Fibroblast of skin of back (primary cell): Measurements from ENCODE around the gene GSTM3.
A peak's percentile ranks its signal among the peaks of the same experiment; 100 is the strongest.
"Not testable (repeated sequence)": the region's sequence is repeated elsewhere in the genome, so short reads cannot be mapped to it uniquely, and the experiment has no call there.

Source experiments
- DNase-seq: peaks from one replicate; pipeline ENCODE4 v3.0.0-alpha.2; 2013

The GSTM3 gene

GRCh38 chr1:109773900-109774485, 33.2 kb upstream of the GSTM3 start:
- DNase-seq: no peak

- peak; percentile 88 for DNase-seq
These were observed 32.5 kb upstream of the GSTM3 start for GRCh38 chr1:109773203-109773899.

GRCh38 chr1:109772658-109773202, 31.9 kb upstream of the GSTM3 start:
- DNase-seq: no peak

GRCh38 chr1:109771712-109772657, 31.1 kb upstream of the GSTM3 start:
- no peak for DNase-seq

- no peak for DNase-seq
These were observed 29.7 kb upstream of the GSTM3 start for GRCh38 chr1:109770331-109771095.

- DNase-seq: peak; percentile 72
These were observed 28.7 kb upstream of the GSTM3 start for GRCh38 chr1:109769330-109770078.

- DNase-seq: no peak
These were observed 28.0 kb upstream of the GSTM3 start for GRCh38 chr1:109768820-109769219.

GRCh38 chr1:109768335-109768650, 27.5 kb upstream of the GSTM3 start:
- DNase-seq: no peak

GRCh38 chr1:109767637-109768334, 26.9 kb upstream of the GSTM3 start:
- no peak for DNase-seq

- not testable (repeated sequence) for DNase-seq
These were observed 26.3 kb upstream of the GSTM3 start for GRCh38 chr1:109766991-109767636.

GRCh38 chr1:109765896-109766615, 25.2 kb upstream of the GSTM3 start:
- DNase-seq: no peak

- no peak for DNase-seq
These were observed 24.6 kb upstream of the GSTM3 start for GRCh38 chr1:109765483-109765815.

GRCh38 chr1:109764561-109765482, 24.0 kb upstream of the GSTM3 start:
- no peak for DNase-seq

- no peak for DNase-seq
These were observed 23.0 kb upstream of the GSTM3 start, which contains the start of gene EPS8L3 for GRCh38 chr1:109763646-109764415. Gene EPS8L3, minus strand, starts transcription at chr1:109763923. Its CDS starts 2,174 bp downstream, at chr1:109761749.

GRCh38 chr1:109762821-109763645, 22.2 kb upstream of the GSTM3 start:
- peak; percentile 33 for DNase-seq

GRCh38 chr1:109762039-109762585, 21.3 kb upstream of the GSTM3 start:
- DNase-seq: no peak
